Osteocyte (in vitro differentiated cells): ENCODE measurements around the gene FAM3A. TPM values are rescaled to one million over a fixed set of nuclear protein-coding genes. Genes with fewer than 3 reads are reported as not detected.

Source experiments
- DNase-seq: peaks from one replicate; pipeline ENCODE4 v3.0.0; 2021; ENCODE audit warnings: mixed read lengths; ENCODE audit not compliant: unreplicated experiment; ENCODE audit errors: extremely low spot score
- H3K27ac Mint-ChIP-seq: one replicate; pipeline ENCODE4 v1.8.0; 2021; ENCODE audit warnings: mild to moderate bottlenecking, mixed read lengths; ENCODE audit not compliant: unreplicated experiment
- H3K27me3 Mint-ChIP-seq: one replicate; pipeline ENCODE4 v1.8.0; 2021; ENCODE audit warnings: mixed read lengths; ENCODE audit not compliant: unreplicated experiment
- H3K36me3 Mint-ChIP-seq: one replicate; pipeline ENCODE4 v1.8.0; 2021; ENCODE audit warnings: mixed read lengths; ENCODE audit not compliant: unreplicated experiment
- H3K4me1 Mint-ChIP-seq: one replicate; pipeline ENCODE4 v1.8.0; 2021; ENCODE audit warnings: mixed read lengths; ENCODE audit not compliant: unreplicated experiment
- H3K4me3 Mint-ChIP-seq: one replicate; pipeline ENCODE4 v1.8.0; 2021; ENCODE audit warnings: mild to moderate bottlenecking, moderate library complexity, mixed read lengths; ENCODE audit not compliant: unreplicated experiment
- H3K9me3 Mint-ChIP-seq: one replicate; pipeline ENCODE4 v1.8.0; 2021; ENCODE audit warnings: mixed read lengths; ENCODE audit not compliant: unreplicated experiment
- CTCF ChIP-seq: fragments of 200-600 bp; sonication (generic); IDR thresholded peaks from 2 replicates; pipeline ENCODE4 v1.5.0; 2021; ENCODE audit warnings: antibody characterized with exemption, mild to moderate bottlenecking, moderate library complexity
- total RNA-seq: library from RNA; stranded (reverse); gene quantifications from 2 replicates; pipeline ENCODE4 v1.2.1, GENCODE V29; 2021

The FAM3A gene
- total RNA-seq, 1 donor from 2014 or later: 40.4 TPM

- no peak overlapping the region for H3K4me3 Mint-ChIP-seq
- peaks cover 13% of the 10 kb centered on the region for H3K4me1 Mint-ChIP-seq
These were observed 3.0 kb downstream of the FAM3A start for GRCh38 chrX:154512879-154513553.

GRCh38 chrX:154511761-154512160, 4.3 kb downstream of the FAM3A start:
- H3K4me3 Mint-ChIP-seq: no peak overlapping the region
- peaks cover 11% of the 10 kb centered on the region for H3K36me3 Mint-ChIP-seq
- H3K27ac Mint-ChIP-seq: no peak overlapping the region
- no peaks in the 10 kb centered on the region for H3K27me3 Mint-ChIP-seq
- H3K4me1 Mint-ChIP-seq: peaks cover 13% of the 10 kb centered on the region
- H3K9me3 Mint-ChIP-seq: no peaks in the 10 kb centered on the region
- no peak for DNase-seq
- TF ChIP-seq CTCF: no peak

More at GRCh38 chrX:154512879-154513553, 3.0 kb downstream of the FAM3A start:
- no peaks in the 10 kb centered on the region for H3K9me3 Mint-ChIP-seq
- no peak overlapping the region for H3K27ac Mint-ChIP-seq
- DNase-seq: no peak
- peaks cover 11% of the 10 kb centered on the region for H3K36me3 Mint-ChIP-seq
- no peaks in the 10 kb centered on the region for H3K27me3 Mint-ChIP-seq
- TF ChIP-seq CTCF: no peak

GRCh38 chrX:154509455-154509854, 6.6 kb downstream of the FAM3A start:
- Mint-ChIP-seq H3K36me3 (peaks cover 11% of the 10 kb centered on the region), H3K4me3 (no peak overlapping the region), H3K27me3 (no peaks in the 10 kb centered on the region), H3K4me1 (peaks cover 6% of the 10 kb centered on the region), H3K9me3 (no peaks in the 10 kb centered on the region), H3K27ac (no peak overlapping the region)
- no peak for TF ChIP-seq CTCF
- DNase-seq: no peak

GRCh38 chrX:154508384-154508745, 7.7 kb downstream of the FAM3A start:
- H3K9me3 Mint-ChIP-seq: no peaks in the 10 kb centered on the region
- TF ChIP-seq CTCF: no peak
- H3K4me1 Mint-ChIP-seq: peaks cover 3% of the 10 kb centered on the region
- no peak for DNase-seq
- H3K27ac Mint-ChIP-seq: no peak overlapping the region
- no peaks in the 10 kb centered on the region for H3K27me3 Mint-ChIP-seq
- peaks cover 11% of the 10 kb centered on the region for H3K36me3 Mint-ChIP-seq
- H3K4me3 Mint-ChIP-seq: no peak overlapping the region

- H3K27me3 Mint-ChIP-seq: no peaks in the 10 kb centered on the region
- TF ChIP-seq CTCF: no peak
- no peak overlapping the region for H3K27ac Mint-ChIP-seq
- H3K36me3 Mint-ChIP-seq: peaks cover 11% of the 10 kb centered on the region
- peaks cover 3% of the 10 kb centered on the region for H3K4me1 Mint-ChIP-seq
- no peak for DNase-seq
- H3K9me3 Mint-ChIP-seq: no peaks in the 10 kb centered on the region
- H3K4me3 Mint-ChIP-seq: no peak overlapping the region
These were observed 8.2 kb downstream of the FAM3A start for GRCh38 chrX:154507673-154508383.
